Natural killer cell treated with Interleukin-12 subunit alpha and Interleukin-12 subunit beta and Interleukin-15 and Interleukin-18, amount 100 ng/mL, for 72 hours (primary cell): Measurements from ENCODE around the gene SMC3. TPM values are rescaled to one million over a fixed set of nuclear protein-coding genes. Genes with fewer than 3 reads are reported as not detected.
"Not testable (repeated sequence)": the region's sequence is repeated elsewhere in the genome, so short reads cannot be mapped to it uniquely, and the experiment has no call there.

Experiments used
- ATAC-seq, 2 donors: fragments of 150-1000 bp; cut with Tn5 transposase in 1 of 2; sonication (Bioruptor Pico), chemical (Tn5 transposase) in 1 of 2; 2 replicates each; pipeline ENCODE4 v1.10.0; 2021
- DNase-seq: peaks from one replicate; pipeline ENCODE4 v3.0.0; 2022; ENCODE audit warnings: low spot score
- H3K27ac Mint-ChIP-seq, 2 donors: 1 replicate in 1 of 2; 2 replicates in 1 of 2; pipeline ENCODE4 v1.8.0; 2022; ENCODE audit warnings: mixed read lengths in 2 of 2, mild to moderate bottlenecking in 1 of 2, moderate library complexity in 1 of 2
- H3K27me3 Mint-ChIP-seq, 2 donors: 1 replicate in 1 of 2; 2 replicates in 1 of 2; pipeline ENCODE4 v1.8.0; 2022; ENCODE audit warnings: mixed read lengths in 2 of 2
- H3K36me3 Mint-ChIP-seq: one replicate; pipeline ENCODE4 v1.8.0; 2022; ENCODE audit warnings: mixed read lengths
- H3K4me1 Mint-ChIP-seq, 2 donors: 1 replicate in 1 of 2; 2 replicates in 1 of 2; pipeline ENCODE4 v1.8.0; 2022; ENCODE audit warnings: low read depth in 2 of 2, mixed read lengths in 2 of 2, mild to moderate bottlenecking in 1 of 2
- H3K4me3 Mint-ChIP-seq: one replicate; pipeline ENCODE4 v1.8.0; 2022; ENCODE audit warnings: mixed read lengths
- H3K9me3 Mint-ChIP-seq: 2 replicates; pipeline ENCODE4 v1.8.0; 2022; ENCODE audit warnings: mixed read lengths
- total RNA-seq, 2 donors: library from RNA; stranded (reverse); gene quantifications; one replicate each; pipeline ENCODE4 v1.2.3, GENCODE V29; 2022

SMC3 gene
- total RNA-seq, 2 donors from 2014 or later: 55.2 to 56.6 TPM

DNA sequence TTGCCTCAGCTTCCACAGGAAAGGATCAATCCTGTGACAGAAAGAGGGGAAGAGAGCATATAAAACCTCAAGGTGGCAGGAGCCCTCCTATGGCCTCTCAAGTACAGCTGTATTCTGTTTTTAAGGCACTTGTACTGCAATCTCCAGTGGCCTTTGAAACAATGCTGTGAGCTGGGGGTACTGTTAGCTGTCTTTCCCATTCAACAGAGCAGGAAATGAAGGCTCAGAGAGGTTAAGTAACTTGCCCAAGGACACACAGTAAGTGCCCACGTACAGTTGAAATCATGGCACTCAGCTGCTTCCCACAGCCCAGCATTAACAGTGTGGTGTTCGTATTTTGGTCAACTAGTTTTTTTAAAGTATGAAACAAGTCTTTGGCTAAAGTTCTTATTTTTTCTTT, 35.8 kb upstream of the SMC3 start:
- Mint-ChIP-seq H3K27me3 (no peaks in the 10 kb centered on the region), H3K27ac (no peak overlapping the region), H3K4me1 (peaks cover 51 to 59% of the 10 kb centered on the region in 2 donors), H3K36me3 (no peaks in the 10 kb centered on the region), H3K4me3 (no peak overlapping the region), H3K9me3 (no peaks in the 10 kb centered on the region)
- ATAC-seq (no peak), DNase-seq (no peak)

DNA sequence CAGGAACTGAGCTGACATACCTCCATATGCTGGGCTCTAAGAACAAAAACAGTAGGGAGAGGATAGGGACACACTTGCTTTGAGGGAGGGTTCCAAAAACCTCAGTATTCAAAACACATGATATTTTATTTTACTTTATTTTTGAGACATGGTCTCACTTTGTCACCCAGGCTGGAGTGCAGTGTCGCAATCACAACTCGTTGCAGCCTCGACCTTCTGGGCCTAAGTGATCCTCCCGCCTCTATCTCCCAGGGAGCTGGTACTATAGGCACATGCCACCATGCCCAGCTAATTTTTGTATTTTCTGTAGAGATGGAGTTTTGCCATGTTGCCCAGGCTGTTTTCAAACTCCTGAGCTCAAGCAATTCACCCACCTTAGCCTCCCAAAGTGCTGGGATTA, 34.9 kb upstream of the SMC3 start:
- not testable (repeated sequence) for H3K4me3 Mint-ChIP-seq, ATAC-seq, DNase-seq, H3K9me3 Mint-ChIP-seq, H3K36me3 Mint-ChIP-seq, H3K27ac Mint-ChIP-seq, H3K27me3 Mint-ChIP-seq
- H3K4me1 Mint-ChIP-seq: peaks cover 56 to 62% of the 10 kb centered on the region in 2 donors

DNA sequence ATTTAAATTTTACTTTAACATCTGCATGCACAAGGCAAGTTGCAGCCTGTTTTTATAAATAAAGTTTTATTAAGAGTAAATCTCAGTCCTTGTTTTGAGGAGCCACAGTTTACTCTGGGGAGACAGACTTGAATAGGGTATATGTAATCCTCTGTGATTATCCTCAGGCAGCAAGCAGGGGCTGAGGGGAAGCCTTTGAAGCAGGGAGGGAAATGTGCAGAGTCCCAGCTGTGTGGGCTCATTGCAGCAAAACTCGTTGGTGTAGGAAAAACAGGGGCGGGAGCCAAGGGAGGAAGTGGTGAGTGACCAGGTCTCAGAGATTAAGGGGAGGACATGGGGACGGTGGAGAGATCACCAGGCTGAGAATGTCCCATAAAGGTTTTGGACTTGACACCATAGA, 34.3 kb upstream of the SMC3 start:
- no peaks in the 10 kb centered on the region for H3K36me3 Mint-ChIP-seq
- no peaks in the 10 kb centered on the region for H3K9me3 Mint-ChIP-seq
- peak overlapping the region; percentile 5 for H3K4me3 Mint-ChIP-seq
- DNase-seq: no peak
- peaks cover 53 to 58% of the 10 kb centered on the region in 2 donors for H3K4me1 Mint-ChIP-seq
- ATAC-seq: no peak
- peak overlapping the region; percentile 56 to 60 for H3K27ac Mint-ChIP-seq
- no peaks in the 10 kb centered on the region for H3K27me3 Mint-ChIP-seq

DNA sequence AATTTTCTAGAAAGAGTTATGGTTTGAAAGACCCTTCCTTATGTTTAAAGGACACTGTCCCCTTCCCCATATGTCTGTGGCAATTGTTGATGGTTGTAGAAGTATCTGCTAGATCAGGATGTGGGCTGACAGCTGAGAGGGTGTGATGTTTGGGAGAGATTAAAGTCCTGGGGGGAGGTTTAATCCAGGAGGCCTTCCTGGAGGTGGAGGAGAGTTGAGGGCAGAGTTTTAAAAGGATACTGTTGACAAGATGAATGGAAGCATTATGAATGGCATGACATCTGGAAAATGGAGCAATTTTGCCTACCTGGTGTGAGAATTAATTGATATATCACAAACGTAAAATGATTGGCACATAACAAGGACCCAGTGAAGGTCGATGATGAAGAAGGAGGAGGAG, 32.9 kb upstream of the SMC3 start:
- H3K9me3 Mint-ChIP-seq: no peaks in the 10 kb centered on the region
- no peak for DNase-seq
- peaks cover 46 to 53% of the 10 kb centered on the region in 2 donors for H3K4me1 Mint-ChIP-seq
- H3K27ac Mint-ChIP-seq: peak overlapping the region; percentile 56 to 64
- H3K27me3 Mint-ChIP-seq: no peaks in the 10 kb centered on the region
- ATAC-seq: no peak
- peak overlapping the region; percentile 76 for H3K4me3 Mint-ChIP-seq
- no peaks in the 10 kb centered on the region for H3K36me3 Mint-ChIP-seq

DNA sequence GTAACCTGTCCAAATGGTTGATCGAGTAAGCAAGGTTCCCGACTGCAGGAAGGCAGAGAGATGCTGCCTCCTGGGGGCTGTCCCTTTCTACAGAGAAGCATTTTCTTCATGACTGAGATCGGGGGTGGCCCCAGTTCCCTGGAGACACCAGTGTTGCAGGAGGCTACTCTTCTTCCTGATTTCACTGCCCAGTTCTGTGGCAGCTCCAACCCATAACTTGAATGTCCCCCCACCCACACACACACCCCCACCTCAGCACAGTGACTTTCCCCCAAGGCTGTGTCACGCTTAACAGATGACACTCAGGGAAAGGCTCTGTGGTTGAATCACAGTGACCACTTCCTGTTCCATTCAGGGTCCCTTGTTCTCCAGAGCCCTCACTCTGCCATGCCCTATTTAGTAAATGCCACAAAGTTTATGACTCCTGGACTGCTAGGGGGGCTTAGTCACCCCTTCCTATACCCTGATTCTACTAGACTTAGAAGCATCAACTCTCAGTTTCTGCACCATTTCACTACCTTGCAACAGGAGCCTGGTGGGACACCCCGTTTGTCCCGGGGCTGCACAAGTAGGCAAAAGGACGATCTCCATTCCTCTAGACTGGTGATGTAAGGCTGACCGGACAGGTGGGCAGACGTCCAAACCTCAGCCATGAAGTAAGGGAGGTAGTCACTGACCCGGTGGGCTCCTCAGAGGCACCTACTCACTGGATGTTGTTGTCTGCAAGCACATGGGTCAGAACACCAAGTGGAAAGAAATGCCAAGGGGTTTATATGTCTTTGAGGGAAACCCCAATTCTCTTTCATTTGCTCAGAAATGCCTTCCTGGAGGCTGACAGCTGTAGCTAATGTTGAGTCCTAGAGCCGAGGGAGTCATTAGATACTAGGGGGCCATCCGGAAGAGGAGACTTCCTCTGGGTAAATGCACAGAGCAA, 31.3 kb upstream of the SMC3 start:
- Mint-ChIP-seq H3K9me3 (no peaks in the 10 kb centered on the region), H3K4me3 (peak overlapping the region; percentile 72), H3K4me1 (peaks cover 48 to 50% of the 10 kb centered on the region in 2 donors), H3K36me3 (no peaks in the 10 kb centered on the region), H3K27me3 (no peaks in the 10 kb centered on the region), H3K27ac (peak overlapping the region; percentile 76 to 87)
- ATAC-seq (peak; percentile 93 to 96), DNase-seq (peak; percentile 88)

DNA sequence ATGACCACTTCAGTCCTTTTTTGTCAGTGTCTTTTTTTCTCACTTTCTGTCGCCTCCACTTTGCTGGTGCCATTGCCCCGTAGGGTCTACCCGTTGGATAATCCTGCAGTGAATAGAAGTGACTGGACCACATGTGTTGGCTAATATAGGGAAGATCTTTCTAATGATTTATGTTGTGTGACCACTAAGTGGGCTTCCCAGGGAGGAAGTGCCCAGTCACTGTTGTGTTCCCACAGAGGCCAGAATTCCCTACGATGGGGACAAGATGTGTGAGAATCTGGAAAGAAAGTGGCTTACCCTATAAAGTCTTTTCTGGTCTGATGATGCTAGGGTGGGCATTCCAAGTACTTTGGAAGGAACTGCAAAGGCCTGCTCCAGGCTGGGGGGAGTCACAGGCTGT, 28.4 kb upstream of the SMC3 start:
- no peak for ATAC-seq
- Mint-ChIP-seq H3K27me3 (no peaks in the 10 kb centered on the region), H3K9me3 (no peaks in the 10 kb centered on the region), H3K27ac (peak overlapping the region in 1 of 2 donors; percentile 59), H3K4me3 (no peak overlapping the region), H3K4me1 (peaks cover 42 to 53% of the 10 kb centered on the region in 2 donors), H3K36me3 (no peaks in the 10 kb centered on the region)
- DNase-seq: no peak

DNA sequence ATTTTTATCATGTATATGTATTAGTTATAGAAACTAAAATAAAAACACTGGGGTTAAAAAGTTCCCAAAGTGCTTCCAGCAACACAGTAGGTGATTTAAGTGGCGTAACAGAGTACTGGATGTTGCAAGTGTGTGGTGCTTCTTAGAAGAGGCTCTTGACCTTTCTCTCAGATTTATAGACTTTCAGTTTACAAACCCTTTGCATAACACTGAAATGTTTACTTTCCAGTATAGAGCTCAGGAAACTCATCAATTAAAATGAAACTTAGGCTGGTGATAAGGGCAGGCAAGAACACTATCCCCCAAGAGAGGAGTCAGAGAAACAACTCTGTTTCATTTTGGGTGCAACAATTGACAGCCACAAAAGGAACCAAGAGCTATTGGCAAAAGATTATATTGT, 27.5 kb upstream of the SMC3 start:
- Mint-ChIP-seq H3K9me3 (no peaks in the 10 kb centered on the region), H3K36me3 (no peaks in the 10 kb centered on the region), H3K27me3 (no peaks in the 10 kb centered on the region), H3K27ac (peak overlapping the region in 1 of 2 donors; percentile 59), H3K4me3 (no peak overlapping the region), H3K4me1 (peaks cover 33 to 47% of the 10 kb centered on the region in 2 donors)
- no peak for DNase-seq
- ATAC-seq: peak in 1 of 2 donors; percentile 5

DNA sequence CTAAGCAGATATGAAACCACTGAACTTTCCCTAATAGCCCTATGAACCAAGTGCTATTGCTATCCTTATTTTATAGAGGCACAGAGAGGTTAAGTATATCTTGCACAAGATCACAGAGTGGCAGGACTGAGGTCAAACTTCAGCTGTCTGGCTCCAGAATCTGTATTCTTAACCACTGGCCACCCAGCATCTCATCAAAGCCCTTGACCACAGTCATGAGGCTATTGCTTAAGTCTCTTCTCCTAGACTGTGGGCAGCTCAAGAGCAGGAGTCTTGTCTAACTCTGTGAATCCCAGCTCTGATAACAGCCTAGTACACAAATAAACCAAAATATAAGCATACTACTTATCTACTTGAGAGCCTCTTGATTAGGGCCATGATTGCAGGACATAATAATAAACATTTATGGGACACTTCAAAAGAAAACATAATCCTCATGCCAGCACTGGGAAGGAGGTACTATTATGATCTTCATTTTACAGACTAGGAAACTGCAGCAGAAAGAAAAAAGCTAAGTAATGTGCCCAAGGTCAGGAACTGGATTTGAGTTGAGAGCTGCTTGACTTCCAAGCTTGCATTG, 22.4 kb upstream of the SMC3 start:
- ATAC-seq (peak; percentile 71 to 81), DNase-seq (no peak)
- H3K9me3 Mint-ChIP-seq: no peaks in the 10 kb centered on the region
- H3K27me3 Mint-ChIP-seq: peaks cover 1 to 2% of the 10 kb centered on the region in 2 donors
- peak overlapping the region in 1 of 2 donors; percentile 40 for H3K27ac Mint-ChIP-seq
- no peak overlapping the region for H3K4me3 Mint-ChIP-seq
- no peaks in the 10 kb centered on the region for H3K36me3 Mint-ChIP-seq
- peaks cover 14 to 33% of the 10 kb centered on the region in 2 donors for H3K4me1 Mint-ChIP-seq

DNA sequence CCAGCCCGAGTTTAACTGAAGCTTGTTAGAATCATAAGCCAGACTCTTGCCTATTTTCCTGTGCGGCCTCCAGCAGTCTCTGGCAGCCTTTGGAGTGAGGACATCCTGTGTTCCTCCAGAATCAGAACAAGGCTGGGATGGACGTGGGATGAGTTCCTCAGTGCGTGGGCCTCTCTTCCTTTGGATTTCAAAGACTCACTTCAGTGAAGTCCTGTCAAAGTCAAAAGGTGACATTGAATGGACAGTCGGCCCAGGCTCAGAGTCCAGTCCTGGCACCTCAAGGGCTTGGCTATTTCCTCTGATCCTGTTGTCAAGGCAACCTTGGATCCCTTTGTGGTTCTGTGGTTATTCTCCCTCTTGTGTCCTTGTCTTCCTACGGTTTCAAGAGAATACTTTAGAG, 21.4 kb upstream of the SMC3 start:
- peak overlapping the region in 1 of 2 donors; percentile 69 for H3K27ac Mint-ChIP-seq
- peaks cover 12 to 32% of the 10 kb centered on the region in 2 donors for H3K4me1 Mint-ChIP-seq
- H3K27me3 Mint-ChIP-seq: peaks cover 3 to 7% of the 10 kb centered on the region in 2 donors
- no peaks in the 10 kb centered on the region for H3K36me3 Mint-ChIP-seq
- H3K4me3 Mint-ChIP-seq: no peak overlapping the region
- DNase-seq (no peak), ATAC-seq (no peak)
- no peaks in the 10 kb centered on the region for H3K9me3 Mint-ChIP-seq

DNA sequence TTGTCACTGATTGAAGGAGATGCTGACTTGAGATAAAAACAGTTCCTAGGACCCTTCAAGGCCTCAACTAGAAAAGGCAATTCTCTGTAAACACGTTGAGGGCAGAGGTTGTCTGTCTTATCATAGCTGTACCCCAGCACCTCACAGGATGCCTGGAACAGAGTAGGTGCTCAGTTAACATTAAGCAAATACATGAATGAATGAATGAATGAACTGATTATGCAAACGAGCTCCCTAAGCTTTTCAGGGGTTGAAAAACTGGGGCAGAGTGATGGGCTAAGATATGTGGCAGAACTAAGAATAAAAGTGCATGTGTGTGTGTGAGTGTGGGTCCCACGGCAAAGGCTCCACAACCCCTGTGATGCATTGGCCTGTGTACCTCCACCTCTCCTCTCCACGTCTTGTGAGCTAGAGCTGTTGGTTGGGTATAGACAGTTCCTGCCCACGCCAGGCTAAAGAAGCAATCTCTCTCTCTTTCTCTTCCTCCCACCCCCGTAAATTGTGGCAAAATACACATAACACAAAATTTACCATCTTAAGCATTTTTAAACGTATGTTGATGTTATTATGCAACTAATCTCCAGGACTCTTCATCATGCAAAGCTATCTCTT, 20.9 kb upstream of the SMC3 start:
- peaks cover 12 to 32% of the 10 kb centered on the region in 2 donors for H3K4me1 Mint-ChIP-seq
- peak overlapping the region; percentile 40 for H3K4me3 Mint-ChIP-seq
- H3K27me3 Mint-ChIP-seq: peaks cover 7 to 12% of the 10 kb centered on the region in 2 donors
- ATAC-seq (no peak), DNase-seq (no peak)
- no peaks in the 10 kb centered on the region for H3K36me3 Mint-ChIP-seq
- peak overlapping the region; percentile 64 to 69 for H3K27ac Mint-ChIP-seq
- H3K9me3 Mint-ChIP-seq: no peaks in the 10 kb centered on the region

DNA sequence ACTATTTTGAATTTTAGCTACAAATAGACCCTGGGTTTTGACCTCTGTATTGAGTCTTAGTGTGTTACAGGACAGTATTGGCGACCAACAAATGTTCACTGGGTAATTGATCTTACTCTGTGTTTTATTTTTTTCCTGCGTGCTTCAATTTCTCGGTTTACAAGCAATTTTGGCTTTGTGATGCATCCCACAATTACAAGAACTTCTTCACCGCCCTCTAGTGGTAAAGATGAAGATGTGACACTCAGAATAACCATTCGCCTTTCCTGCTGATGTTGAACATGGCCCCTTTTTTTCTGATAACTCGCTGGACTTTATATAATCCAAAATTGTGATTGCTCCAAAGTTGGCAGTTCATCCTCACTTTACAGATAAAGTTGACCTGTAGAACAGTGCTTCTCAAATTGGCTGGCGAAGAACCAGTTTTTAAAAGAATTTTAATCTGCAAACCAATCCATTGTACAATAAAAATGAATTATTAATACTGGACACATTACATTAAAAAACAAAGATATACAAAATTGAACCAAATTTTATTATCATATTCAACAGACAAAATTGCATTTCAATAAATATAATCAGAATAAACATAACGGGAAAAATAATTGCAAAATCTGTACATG, 20.2 kb upstream of the SMC3 start:
- DNase-seq: no peak
- no peak for ATAC-seq
- H3K9me3 Mint-ChIP-seq: no peaks in the 10 kb centered on the region
- H3K27ac Mint-ChIP-seq: peak overlapping the region; percentile 64 to 69
- peaks cover 12 to 28% of the 10 kb centered on the region in 2 donors for H3K4me1 Mint-ChIP-seq
- H3K27me3 Mint-ChIP-seq: peaks cover 12 to 18% of the 10 kb centered on the region in 2 donors
- no peaks in the 10 kb centered on the region for H3K36me3 Mint-ChIP-seq
- H3K4me3 Mint-ChIP-seq: peak overlapping the region; percentile 40

DNA sequence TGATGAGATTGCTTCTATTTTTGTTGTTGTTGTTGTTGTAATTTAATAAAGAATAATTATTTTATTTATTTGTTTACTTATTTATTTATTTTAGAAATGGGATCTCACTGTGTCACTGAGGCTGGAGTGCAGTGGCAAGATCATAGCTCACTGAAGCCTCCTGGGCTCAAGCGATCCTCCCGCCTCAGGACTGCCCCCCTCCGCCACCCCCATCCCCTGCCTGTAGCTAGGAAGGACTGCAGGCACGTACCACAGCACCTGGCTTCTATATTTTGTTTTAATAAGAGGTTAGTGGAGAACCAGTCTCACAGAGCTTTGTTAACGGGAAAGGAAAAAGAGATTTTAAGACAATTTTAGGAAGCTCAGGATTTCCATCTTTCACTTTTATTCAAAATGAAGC, 19.5 kb upstream of the SMC3 start:
- H3K27ac Mint-ChIP-seq: no peak overlapping the region
- ATAC-seq (no peak), DNase-seq (no peak)
- no peak overlapping the region for H3K4me3 Mint-ChIP-seq
- H3K36me3 Mint-ChIP-seq: no peaks in the 10 kb centered on the region
- peaks cover 16 to 18% of the 10 kb centered on the region in 2 donors for H3K27me3 Mint-ChIP-seq
- H3K9me3 Mint-ChIP-seq: no peaks in the 10 kb centered on the region
- H3K4me1 Mint-ChIP-seq: peaks cover 12 to 24% of the 10 kb centered on the region in 2 donors

DNA sequence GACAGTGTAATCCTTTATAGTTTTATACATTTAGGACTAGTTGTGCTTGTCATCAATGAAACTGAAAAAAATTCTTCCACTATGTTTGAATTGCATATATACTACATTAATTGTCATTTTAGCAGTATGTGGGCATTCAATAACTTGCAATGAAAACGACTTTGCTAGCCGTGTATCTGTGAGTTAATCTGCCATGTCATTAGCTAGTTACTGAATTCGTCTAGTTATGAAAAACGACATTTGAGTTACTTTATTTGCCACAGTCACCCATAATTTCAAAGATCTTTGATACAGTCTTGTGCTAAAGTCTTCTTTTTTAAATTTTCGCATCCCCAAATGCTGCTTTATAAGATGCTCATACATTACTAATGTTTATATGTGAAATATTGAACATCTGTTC, 18.3 kb upstream of the SMC3 start:
- Mint-ChIP-seq H3K4me1 (peaks cover 12 to 20% of the 10 kb centered on the region in 2 donors), H3K27me3 (peaks cover 16 to 18% of the 10 kb centered on the region in 2 donors), H3K4me3 (no peak overlapping the region), H3K9me3 (no peaks in the 10 kb centered on the region), H3K27ac (no peak overlapping the region), H3K36me3 (no peaks in the 10 kb centered on the region)
- DNase-seq (no peak), ATAC-seq (no peak)
